Natural killer cell (primary cell): Measurements from ENCODE around the gene SPEF1. TPM values are rescaled to one million over a fixed set of nuclear protein-coding genes. Genes with fewer than 3 reads are reported as not detected.

Source experiments
- ATAC-seq, 3 donors: fragments of 150-1000 bp in 2 of 3; fragments of 200-7000 bp in 1 of 3; cut with Tn5 transposase; 1 replicate in 1 of 3; 2 replicates in 2 of 3; pipeline ENCODE4 v1.10.0; 2021; ENCODE audit warnings: mild to moderate bottlenecking in 2 of 3, moderate library complexity in 2 of 3
- DNase-seq, 2 donors: peaks; one replicate each; pipeline versions ENCODE4 v3.0.0 to v3.0.0-alpha.2; 2013 to 2021; ENCODE audit warnings: mixed read lengths in 1 of 2
- H3K27ac ChIP-seq: one replicate; pipeline ENCODE4 v1.5.1; 2013; ENCODE audit warnings: mild to moderate bottlenecking, low read length
- H3K27me3 ChIP-seq: one replicate; pipeline ENCODE4 v1.6.1; 2013; ENCODE audit warnings: low read length; ENCODE audit not compliant: control insufficient read depth, insufficient read depth
- H3K36me3 ChIP-seq: one replicate; pipeline ENCODE4 v1.6.1; 2013; ENCODE audit warnings: low read length; ENCODE audit not compliant: control insufficient read depth, insufficient read depth
- H3K4me1 ChIP-seq: one replicate; pipeline ENCODE4 v1.6.1; 2013; ENCODE audit warnings: low read length; ENCODE audit not compliant: control insufficient read depth, insufficient read depth
- H3K4me3 ChIP-seq: one replicate; pipeline ENCODE4 v1.5.1; 2013; ENCODE audit warnings: low read length
- H3K9me3 ChIP-seq: one replicate; pipeline ENCODE4 v1.6.1; 2013; ENCODE audit warnings: low read length; ENCODE audit not compliant: control insufficient read depth, insufficient read depth
- H3K27ac Mint-ChIP-seq, 2 donors: one replicate each; pipeline ENCODE4 v1.8.0; 2022; ENCODE audit warnings: mild to moderate bottlenecking in 2 of 2, mixed read lengths in 2 of 2, moderate library complexity in 1 of 2
- H3K27me3 Mint-ChIP-seq, 2 donors: one replicate each; pipeline ENCODE4 v1.8.0; 2022; ENCODE audit warnings: low read depth in 2 of 2, mixed read lengths in 2 of 2
- H3K36me3 Mint-ChIP-seq: one replicate; pipeline ENCODE4 v1.8.0; 2022; ENCODE audit warnings: mixed read lengths
- H3K4me1 Mint-ChIP-seq, 2 donors: one replicate each; pipeline ENCODE4 v1.8.0; 2022; ENCODE audit warnings: mixed read lengths in 2 of 2
- H3K4me3 Mint-ChIP-seq: one replicate; pipeline ENCODE4 v1.8.0; 2022; ENCODE audit warnings: mild to moderate bottlenecking, moderate library complexity, mixed read lengths
- H3K9me3 Mint-ChIP-seq, 2 donors: one replicate each; pipeline ENCODE4 v1.8.0; 2022; ENCODE audit warnings: mixed read lengths in 2 of 2
- WGBS: methylation state at CpG from one replicate; pipeline ENCODE4 v1.1.7; 2013; ENCODE audit warnings: missing lambda C conversion rate; ENCODE audit not compliant: insufficient coverage; 5-methylcytosine and 5-hydroxymethylcytosine counted together
- intact Hi-C: fragments of 100-400 bp; cut with micrococcal nuclease; formaldehyde crosslinking; loops from one replicate; pipeline ENCODE4 v1.14.2; 2022
- total RNA-seq, 4 donors: library from RNA; stranded (reverse); fragments of 120-200 nt in 1 of 4; gene quantifications; one replicate each; pipeline versions ENCODE4 v1.2.3 to v1.2.4, GENCODE V29; 2013 to 2022
- TF ChIP-seq, protein P1 (sequence below): fragments of 200-600 bp; IDR thresholded peaks from one replicate; pipeline ENCODE4 v1.8.0; 2022; ENCODE audit warnings: antibody characterized with exemption

Gene SPEF1
- total RNA-seq, 3 donors from 2014 or later (not counting 1 experiment from before 2014, with no cell fraction given) = 0.23 TPM; not detected in 2

DNA sequence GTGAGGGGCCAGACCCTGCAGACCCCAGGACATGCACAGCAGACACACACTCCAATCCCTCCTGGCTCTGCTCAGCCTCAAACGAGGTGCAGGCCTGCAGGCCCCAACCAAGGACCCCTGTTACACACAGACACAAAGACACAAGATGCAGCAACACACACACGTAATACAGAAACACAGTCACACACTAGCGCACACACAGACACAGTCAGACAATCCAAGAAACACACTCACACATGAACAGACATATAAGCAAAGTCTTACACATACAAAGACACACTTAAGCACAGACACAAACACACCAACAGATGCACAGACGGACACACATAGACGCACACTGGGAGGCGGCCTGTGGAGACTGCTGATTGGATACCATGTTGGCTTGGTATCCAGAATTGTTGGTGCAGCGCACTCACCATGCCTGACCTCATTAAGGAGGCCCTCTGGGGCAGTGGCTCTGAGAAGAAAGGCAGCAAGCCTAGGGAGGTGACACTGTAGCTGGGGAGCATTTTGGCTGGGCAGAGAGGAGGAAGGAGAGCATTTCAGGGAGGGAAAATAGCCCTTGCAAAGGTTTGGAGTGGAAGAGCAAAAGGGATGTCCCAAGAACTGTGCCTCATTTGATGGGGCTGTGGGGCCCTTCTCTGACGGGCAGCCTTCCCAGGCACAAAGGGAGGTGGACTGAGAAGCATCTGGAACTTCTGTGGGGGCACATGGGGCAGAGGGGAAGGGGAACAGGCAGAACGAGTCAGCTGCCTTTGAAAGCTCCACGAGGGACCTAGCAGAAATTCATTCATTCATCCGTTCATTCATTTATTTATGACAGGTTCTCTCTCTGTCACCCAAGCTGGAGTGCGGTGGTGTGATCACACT is 50.2 kb downstream of the SPEF1 start:
- no peak overlapping the region for H3K27ac ChIP-seq
- ATAC-seq = no peak
- H3K9me3 ChIP-seq = no peaks in the 10 kb centered on the region
- no peak overlapping the region for H3K27ac Mint-ChIP-seq
- intact Hi-C loops = no loop called here
- no peaks in the 10 kb centered on the region for H3K36me3 Mint-ChIP-seq
- H3K4me1 Mint-ChIP-seq = peaks cover 0 to 4% of the 10 kb centered on the region in 2 donors
- peaks cover 35 to 43% of the 10 kb centered on the region in 2 donors for H3K27me3 Mint-ChIP-seq
- TF ChIP-seq, protein P1, sequence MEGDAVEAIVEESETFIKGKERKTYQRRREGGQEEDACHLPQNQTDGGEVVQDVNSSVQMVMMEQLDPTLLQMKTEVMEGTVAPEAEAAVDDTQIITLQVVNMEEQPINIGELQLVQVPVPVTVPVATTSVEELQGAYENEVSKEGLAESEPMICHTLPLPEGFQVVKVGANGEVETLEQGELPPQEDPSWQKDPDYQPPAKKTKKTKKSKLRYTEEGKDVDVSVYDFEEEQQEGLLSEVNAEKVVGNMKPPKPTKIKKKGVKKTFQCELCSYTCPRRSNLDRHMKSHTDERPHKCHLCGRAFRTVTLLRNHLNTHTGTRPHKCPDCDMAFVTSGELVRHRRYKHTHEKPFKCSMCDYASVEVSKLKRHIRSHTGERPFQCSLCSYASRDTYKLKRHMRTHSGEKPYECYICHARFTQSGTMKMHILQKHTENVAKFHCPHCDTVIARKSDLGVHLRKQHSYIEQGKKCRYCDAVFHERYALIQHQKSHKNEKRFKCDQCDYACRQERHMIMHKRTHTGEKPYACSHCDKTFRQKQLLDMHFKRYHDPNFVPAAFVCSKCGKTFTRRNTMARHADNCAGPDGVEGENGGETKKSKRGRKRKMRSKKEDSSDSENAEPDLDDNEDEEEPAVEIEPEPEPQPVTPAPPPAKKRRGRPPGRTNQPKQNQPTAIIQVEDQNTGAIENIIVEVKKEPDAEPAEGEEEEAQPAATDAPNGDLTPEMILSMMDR = no peak
- no peaks in the 10 kb centered on the region for H3K9me3 Mint-ChIP-seq
- H3K4me3 ChIP-seq = no peak overlapping the region
- H3K27me3 ChIP-seq = peaks cover 15% of the 10 kb centered on the region
- H3K4me1 ChIP-seq = no peaks in the 10 kb centered on the region
- no peak for DNase-seq
- no peaks in the 10 kb centered on the region for H3K36me3 ChIP-seq
- H3K4me3 Mint-ChIP-seq = no peak overlapping the region
- 91% methylated on average over 12 of the region's 12 CpGs for WGBS

DNA sequence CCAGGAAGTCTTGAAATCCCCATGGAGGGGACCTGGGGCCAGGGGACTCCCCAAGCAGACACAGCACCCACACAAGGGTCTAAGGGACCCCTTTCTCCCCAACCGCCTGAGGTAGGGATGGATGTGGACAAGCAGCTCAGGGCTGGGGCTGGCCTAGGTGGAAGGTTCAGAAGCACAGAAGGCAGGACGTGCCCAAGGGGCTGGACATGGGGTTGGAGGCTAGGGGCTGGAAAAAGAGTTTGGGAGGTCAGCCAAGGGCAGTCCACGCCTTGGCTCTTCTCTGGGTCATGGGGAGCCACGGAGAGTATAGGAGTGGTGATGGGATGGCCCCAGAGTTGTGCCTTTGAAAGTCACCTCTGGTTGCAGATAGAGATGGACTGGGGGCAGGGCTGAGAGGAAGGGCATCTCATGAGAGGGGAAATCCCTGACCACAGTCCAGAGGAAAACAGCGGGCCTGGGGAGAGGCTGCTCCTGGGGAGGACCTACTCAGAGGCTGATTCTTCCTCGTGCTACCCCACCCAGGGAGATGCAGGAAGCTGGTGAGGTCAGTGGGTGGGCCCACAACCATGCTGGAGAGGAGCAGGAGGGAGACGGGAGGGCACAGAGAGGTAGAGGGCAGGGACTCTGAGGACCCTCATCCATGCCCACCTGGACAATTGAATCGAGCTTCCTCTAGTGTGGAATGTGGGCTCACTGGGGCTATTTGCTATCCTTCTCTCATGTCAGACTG is 51.3 kb downstream of the SPEF1 start:
- peaks cover 15% of the 10 kb centered on the region for H3K27me3 ChIP-seq
- Mint-ChIP-seq H3K9me3 (no peaks in the 10 kb centered on the region), H3K27ac (no peak overlapping the region), H3K4me3 (no peak overlapping the region), H3K36me3 (no peaks in the 10 kb centered on the region), H3K27me3 (peaks cover 35 to 42% of the 10 kb centered on the region in 2 donors), H3K4me1 (peaks cover 0 to 4% of the 10 kb centered on the region in 2 donors)
- H3K4me1 ChIP-seq = no peaks in the 10 kb centered on the region
- 62% methylated on average over 8 of the region's 8 CpGs for WGBS
- peak in 1 of 3 donors; percentile 15 for ATAC-seq
- TF ChIP-seq, protein P1 = no peak
- intact Hi-C loops = no loop called here
- no peak overlapping the region for H3K27ac ChIP-seq
- DNase-seq = no peak
- no peak overlapping the region for H3K4me3 ChIP-seq
- no peaks in the 10 kb centered on the region for H3K9me3 ChIP-seq
- no peaks in the 10 kb centered on the region for H3K36me3 ChIP-seq

DNA sequence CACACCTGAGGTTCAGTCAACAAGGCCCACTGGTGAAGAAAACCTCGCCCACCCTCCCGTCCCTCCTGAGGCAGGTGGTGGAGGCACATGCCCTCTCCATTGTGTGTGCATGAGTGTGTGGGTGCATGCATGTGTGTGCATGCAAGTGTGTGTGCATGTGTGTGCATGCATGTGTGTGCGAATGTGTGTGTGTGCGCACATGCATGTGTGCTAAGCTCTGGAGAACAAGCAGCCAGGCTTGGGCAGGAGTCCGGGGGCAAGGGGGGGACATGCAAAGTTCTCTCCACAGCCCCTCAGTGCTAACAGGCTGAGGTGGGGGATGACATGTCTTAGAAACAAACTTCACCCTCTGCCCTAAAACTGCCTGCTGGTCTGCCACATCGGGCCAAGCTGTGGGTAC is 51.9 kb downstream of the SPEF1 start:
- DNase-seq = no peak
- Histone ChIP-seq H3K9me3 (no peaks in the 10 kb centered on the region), H3K27me3 (peaks cover 15% of the 10 kb centered on the region), H3K27ac (no peak overlapping the region), H3K4me3 (no peak overlapping the region), H3K36me3 (no peaks in the 10 kb centered on the region), H3K4me1 (no peaks in the 10 kb centered on the region)
- TF ChIP-seq, protein P1 = no peak
- no peak overlapping the region for H3K27ac Mint-ChIP-seq
- H3K27me3 Mint-ChIP-seq = peaks cover 35 to 40% of the 10 kb centered on the region in 2 donors
- ATAC-seq = no peak
- H3K4me3 Mint-ChIP-seq = no peak overlapping the region
- 93% methylated on average over 6 of the region's 6 CpGs for WGBS
- H3K4me1 Mint-ChIP-seq = peaks cover 0 to 4% of the 10 kb centered on the region in 2 donors
- H3K9me3 Mint-ChIP-seq = no peaks in the 10 kb centered on the region
- H3K36me3 Mint-ChIP-seq = no peaks in the 10 kb centered on the region
- intact Hi-C loops = no loop called here
